Keratinocyte (primary cell): ENCODE data around the gene COX6B2.

Experiments
- CTCF ChIP-seq, 3 experiments: IDR thresholded peaks in 1 of 3; conservative IDR thresholded peaks in 1 of 3; optimal IDR thresholded peaks in 1 of 3; 2 replicates in 2 of 3; 3 replicates in 1 of 3; pipeline versions ENCODE3 to v1.5.1; 2011; ENCODE audit warnings: low read length in 3 of 3, mild to moderate bottlenecking in 3 of 3, moderate library complexity in 2 of 3, control low read depth in 1 of 3, inconsistent platforms in 1 of 3; ENCODE audit not compliant: insufficient read depth in 2 of 3; ENCODE audit errors: extremely low read depth in 1 of 3
- EZH2 ChIP-seq: IDR thresholded peaks from one replicate; pipeline ENCODE4 v1.6.1; 2012; ENCODE audit warnings: inconsistent platforms, mild to moderate bottlenecking, low read length, moderate library complexity

- no peak for TF ChIP-seq CTCF (optimal IDR thresholded peaks at IDR 0.05 in 1 of 3, IDR thresholded peaks at IDR 0.05 in 1 of 3, conservative IDR thresholded peaks at IDR 0.05 in 1 of 3; ENCODE audit: extremely low read depth in 1 of 3, insufficient read depth in 2 of 3, low read length in 3 of 3)
- TF ChIP-seq EZH2: no peak
Measured at GRCh38 chr19:55300886-55301458, 53.5 kb downstream of the COX6B2 start.
